Mesothelial cell of epicardium (in vitro differentiated cells): ENCODE data around the gene RILP. TPM values are rescaled to one million over a fixed set of nuclear protein-coding genes. Genes with fewer than 3 reads are reported as not detected.

Experiments
- DNase-seq, 2 experiments: peaks; one replicate each; pipeline ENCODE4 v3.0.0; 2021; ENCODE audit warnings: low spot score in 2 of 2; ENCODE audit not compliant: unreplicated experiment in 2 of 2
- H3K27ac Mint-ChIP-seq: 2 replicates; pipeline ENCODE4 v1.8.0; 2021; ENCODE audit warnings: mixed read lengths
- H3K27me3 Mint-ChIP-seq: 2 replicates; pipeline ENCODE4 v1.8.0; 2021; ENCODE audit warnings: low read depth, mixed read lengths
- H3K36me3 Mint-ChIP-seq: 2 replicates; pipeline ENCODE4 v1.8.0; 2021; ENCODE audit warnings: mixed read lengths
- H3K4me1 Mint-ChIP-seq: 2 replicates; pipeline ENCODE4 v1.8.0; 2021; ENCODE audit warnings: mixed read lengths
- H3K4me3 Mint-ChIP-seq: 2 replicates; pipeline ENCODE4 v1.8.0; 2021; ENCODE audit warnings: mild to moderate bottlenecking, moderate library complexity, mixed read lengths
- H3K9me3 Mint-ChIP-seq: 2 replicates; pipeline ENCODE4 v1.8.0; 2021; ENCODE audit warnings: mixed read lengths
- CTCF ChIP-seq: fragments of 200-600 bp; sonication (generic); IDR thresholded peaks from one replicate; pipeline ENCODE4 v1.5.0; 2021; ENCODE audit warnings: antibody characterized with exemption; ENCODE audit not compliant: unreplicated experiment
- total RNA-seq: library from RNA; stranded (reverse); gene quantifications from 3 replicates; pipeline ENCODE4 v1.2.1, GENCODE V29; 2021

RILP gene
- total RNA-seq, 1 donor from 2014 or later, result 3.8 TPM

- Mint-ChIP-seq H3K27ac (no peak overlapping the region), H3K27me3 (peaks cover 5% of the 10 kb centered on the region), H3K36me3 (no peaks in the 10 kb centered on the region), H3K4me1 (peaks cover 14% of the 10 kb centered on the region), H3K4me3 (no peak overlapping the region), H3K9me3 (no peaks in the 10 kb centered on the region)
- DNase-seq, result no peak
- TF ChIP-seq CTCF, result no peak
These were observed 9.2 kb downstream of the RILP start for GRCh38 chr17:1640329-1641064.

GRCh38 chr17:1639549-1640180 lies 10.0 kb downstream of the RILP start:
- peaks cover 5% of the 10 kb centered on the region for H3K27me3 Mint-ChIP-seq
- no peaks in the 10 kb centered on the region for H3K36me3 Mint-ChIP-seq
- no peak for DNase-seq
- no peak for TF ChIP-seq CTCF
- H3K4me1 Mint-ChIP-seq, result peaks cover 14% of the 10 kb centered on the region
- H3K9me3 Mint-ChIP-seq, result no peaks in the 10 kb centered on the region
- no peak overlapping the region for H3K27ac Mint-ChIP-seq
- H3K4me3 Mint-ChIP-seq, result no peak overlapping the region

- TF ChIP-seq CTCF, result no peak
- DNase-seq, result no peak
- H3K4me1 Mint-ChIP-seq, result peaks cover 7% of the 10 kb centered on the region
- H3K27me3 Mint-ChIP-seq, result no peaks in the 10 kb centered on the region
- H3K9me3 Mint-ChIP-seq, result no peaks in the 10 kb centered on the region
- H3K36me3 Mint-ChIP-seq, result no peaks in the 10 kb centered on the region
- H3K27ac Mint-ChIP-seq, result no peak overlapping the region
- no peak overlapping the region for H3K4me3 Mint-ChIP-seq
These were observed 10.9 kb downstream of the RILP start for GRCh38 chr17:1638624-1639300.

- H3K4me3 Mint-ChIP-seq, result no peak overlapping the region
- H3K27ac Mint-ChIP-seq, result peak overlapping the region; percentile 59
These were observed 11.5 kb downstream of the RILP start for GRCh38 chr17:1638171-1638590.

More at GRCh38 chr17:1638171-1638590, 11.5 kb downstream of the RILP start:
- Mint-ChIP-seq H3K27me3 (no peaks in the 10 kb centered on the region), H3K4me1 (peaks cover 7% of the 10 kb centered on the region), H3K9me3 (no peaks in the 10 kb centered on the region), H3K36me3 (no peaks in the 10 kb centered on the region)
- no peak for DNase-seq
- no peak for TF ChIP-seq CTCF
